Brain microvascular endothelial cell (primary cell): ENCODE measurements around the gene E2F1.

Experiments used
- DNase-seq: peaks from one replicate; pipeline ENCODE4 v3.0.0-alpha.2; 2020
- H3K27ac ChIP-seq: fragments of 250-450 bp; sonication (Bioruptor Pico); 2 replicates; pipeline ENCODE4 v1.5.1; 2020; ENCODE audit warnings: mild to moderate bottlenecking, moderate library complexity
- H3K27me3 ChIP-seq: fragments of 250-450 bp; sonication (Bioruptor Pico); replicated peaks from 2 replicates; pipeline ENCODE4 v1.5.1; 2020; ENCODE audit warnings: mild to moderate bottlenecking
- H3K36me3 ChIP-seq: fragments of 250-450 bp; sonication (Bioruptor Pico); replicated peaks from 2 replicates; pipeline ENCODE4 v1.5.1; 2020; ENCODE audit warnings: mild to moderate bottlenecking
- H3K4me3 ChIP-seq: 2 replicates; pipeline ENCODE4 v1.5.1; 2011; ENCODE audit warnings: low read depth, mild to moderate bottlenecking, control low read depth, low read length, moderate library complexity
- CTCF ChIP-seq: IDR thresholded peaks from 2 replicates; pipeline ENCODE4 v1.5.1; 2011; ENCODE audit warnings: low read depth, mild to moderate bottlenecking, moderate library complexity, low read length, control low read depth, inconsistent platforms; ENCODE audit errors: missing control alignments
- in situ Hi-C: cut with HindIII; loops from 2 replicates; pipeline ENCODE4 v1.10.0; 2017; ENCODE audit warnings: low sequenced_read_pairs, low pct_ligation_motif_present

The E2F1 gene

GRCh38 chr20:33713865-33714367 is 27.7 kb upstream of the E2F1 start:
- Histone ChIP-seq H3K27me3 (no peaks in the 10 kb centered on the region), H3K36me3 (no peaks in the 10 kb centered on the region), H3K4me3 (no peak overlapping the region), H3K27ac (no peak overlapping the region)
- no peak for DNase-seq
- no peak for TF ChIP-seq CTCF
- in situ Hi-C loops: no loop called here

GRCh38 chr20:33711446-33711738 is 25.2 kb upstream of the E2F1 start:
- in situ Hi-C loops: no loop called here
- no peaks in the 10 kb centered on the region for H3K36me3 ChIP-seq
- no peak for DNase-seq
- no peaks in the 10 kb centered on the region for H3K27me3 ChIP-seq
- TF ChIP-seq CTCF: no peak
- no peak overlapping the region for H3K4me3 ChIP-seq
- no peak overlapping the region for H3K27ac ChIP-seq

GRCh38 chr20:33710681-33711445 is 24.7 kb upstream of the E2F1 start:
- in situ Hi-C loops: no loop called here
- Histone ChIP-seq H3K4me3 (no peak overlapping the region), H3K27ac (no peak overlapping the region), H3K36me3 (no peaks in the 10 kb centered on the region), H3K27me3 (no peaks in the 10 kb centered on the region)
- no peak for TF ChIP-seq CTCF
- DNase-seq: no peak

- Histone ChIP-seq H3K4me3 (no peak overlapping the region), H3K27ac (no peak overlapping the region), H3K36me3 (no peaks in the 10 kb centered on the region), H3K27me3 (no peaks in the 10 kb centered on the region)
- no peak for TF ChIP-seq CTCF
- in situ Hi-C loops: no loop called here
- DNase-seq: no peak
Measured at GRCh38 chr20:33709905-33710541, 23.8 kb upstream of the E2F1 start.

- no peak for TF ChIP-seq CTCF
- H3K36me3 ChIP-seq: no peaks in the 10 kb centered on the region
Measured at GRCh38 chr20:33709398-33709797, 23.2 kb upstream of the E2F1 start.

More at GRCh38 chr20:33709398-33709797, 23.2 kb upstream of the E2F1 start:
- no peak for DNase-seq
- no peak overlapping the region for H3K4me3 ChIP-seq
- no peak overlapping the region for H3K27ac ChIP-seq
- in situ Hi-C loops: no loop called here
- H3K27me3 ChIP-seq: no peaks in the 10 kb centered on the region
